HL-60 (cell line): ENCODE results near the gene FJX1.

Experiments
- TF ChIP-seq, protein P1 (sequence below): IDR thresholded peaks from one replicate; pipeline ENCODE4 v1.5.1; 2011; ENCODE audit warnings: low read length, control low read depth, inconsistent platforms; ENCODE audit not compliant: insufficient read depth
- TF ChIP-seq, protein P2 (sequence below): IDR thresholded peaks from 2 replicates; pipeline ENCODE4 v1.6.1; 2012; ENCODE audit warnings: low read depth; ENCODE audit not compliant: insufficient replicate concordance

DNA sequence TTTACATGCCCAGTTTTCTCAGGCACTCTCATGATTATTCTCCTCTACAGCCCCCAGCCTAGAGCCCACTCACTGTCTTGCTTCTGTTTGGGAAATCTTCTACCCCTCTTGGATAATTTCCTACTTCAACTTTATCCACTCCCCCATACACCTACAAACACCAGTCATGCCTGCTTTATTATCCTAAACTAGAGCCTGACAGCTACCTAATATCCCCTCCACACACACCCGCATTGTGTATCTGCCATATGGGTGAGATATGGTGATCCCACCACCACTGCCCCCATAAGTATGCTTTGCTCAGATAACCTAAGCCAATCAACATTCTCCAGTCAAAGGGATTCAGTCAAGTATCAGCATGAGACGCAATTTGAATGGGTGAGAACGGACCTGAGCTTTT, 15.3 kb upstream of the FJX1 start:
- TF ChIP-seq, protein P1, sequence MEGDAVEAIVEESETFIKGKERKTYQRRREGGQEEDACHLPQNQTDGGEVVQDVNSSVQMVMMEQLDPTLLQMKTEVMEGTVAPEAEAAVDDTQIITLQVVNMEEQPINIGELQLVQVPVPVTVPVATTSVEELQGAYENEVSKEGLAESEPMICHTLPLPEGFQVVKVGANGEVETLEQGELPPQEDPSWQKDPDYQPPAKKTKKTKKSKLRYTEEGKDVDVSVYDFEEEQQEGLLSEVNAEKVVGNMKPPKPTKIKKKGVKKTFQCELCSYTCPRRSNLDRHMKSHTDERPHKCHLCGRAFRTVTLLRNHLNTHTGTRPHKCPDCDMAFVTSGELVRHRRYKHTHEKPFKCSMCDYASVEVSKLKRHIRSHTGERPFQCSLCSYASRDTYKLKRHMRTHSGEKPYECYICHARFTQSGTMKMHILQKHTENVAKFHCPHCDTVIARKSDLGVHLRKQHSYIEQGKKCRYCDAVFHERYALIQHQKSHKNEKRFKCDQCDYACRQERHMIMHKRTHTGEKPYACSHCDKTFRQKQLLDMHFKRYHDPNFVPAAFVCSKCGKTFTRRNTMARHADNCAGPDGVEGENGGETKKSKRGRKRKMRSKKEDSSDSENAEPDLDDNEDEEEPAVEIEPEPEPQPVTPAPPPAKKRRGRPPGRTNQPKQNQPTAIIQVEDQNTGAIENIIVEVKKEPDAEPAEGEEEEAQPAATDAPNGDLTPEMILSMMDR: no peak
- TF ChIP-seq, protein P2, sequence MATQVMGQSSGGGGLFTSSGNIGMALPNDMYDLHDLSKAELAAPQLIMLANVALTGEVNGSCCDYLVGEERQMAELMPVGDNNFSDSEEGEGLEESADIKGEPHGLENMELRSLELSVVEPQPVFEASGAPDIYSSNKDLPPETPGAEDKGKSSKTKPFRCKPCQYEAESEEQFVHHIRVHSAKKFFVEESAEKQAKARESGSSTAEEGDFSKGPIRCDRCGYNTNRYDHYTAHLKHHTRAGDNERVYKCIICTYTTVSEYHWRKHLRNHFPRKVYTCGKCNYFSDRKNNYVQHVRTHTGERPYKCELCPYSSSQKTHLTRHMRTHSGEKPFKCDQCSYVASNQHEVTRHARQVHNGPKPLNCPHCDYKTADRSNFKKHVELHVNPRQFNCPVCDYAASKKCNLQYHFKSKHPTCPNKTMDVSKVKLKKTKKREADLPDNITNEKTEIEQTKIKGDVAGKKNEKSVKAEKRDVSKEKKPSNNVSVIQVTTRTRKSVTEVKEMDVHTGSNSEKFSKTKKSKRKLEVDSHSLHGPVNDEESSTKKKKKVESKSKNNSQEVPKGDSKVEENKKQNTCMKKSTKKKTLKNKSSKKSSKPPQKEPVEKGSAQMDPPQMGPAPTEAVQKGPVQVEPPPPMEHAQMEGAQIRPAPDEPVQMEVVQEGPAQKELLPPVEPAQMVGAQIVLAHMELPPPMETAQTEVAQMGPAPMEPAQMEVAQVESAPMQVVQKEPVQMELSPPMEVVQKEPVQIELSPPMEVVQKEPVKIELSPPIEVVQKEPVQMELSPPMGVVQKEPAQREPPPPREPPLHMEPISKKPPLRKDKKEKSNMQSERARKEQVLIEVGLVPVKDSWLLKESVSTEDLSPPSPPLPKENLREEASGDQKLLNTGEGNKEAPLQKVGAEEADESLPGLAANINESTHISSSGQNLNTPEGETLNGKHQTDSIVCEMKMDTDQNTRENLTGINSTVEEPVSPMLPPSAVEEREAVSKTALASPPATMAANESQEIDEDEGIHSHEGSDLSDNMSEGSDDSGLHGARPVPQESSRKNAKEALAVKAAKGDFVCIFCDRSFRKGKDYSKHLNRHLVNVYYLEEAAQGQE: no peak
